Stimulated activated CD4-positive, alpha-beta T cell treated with anti-CD3 and anti-CD28 coated beads, TNF-alpha, amount 100 ng/mL, for 48 hours (primary cell): Measurements from ENCODE around the gene LDLRAP1.
A peak's percentile ranks its signal among the peaks of the same experiment; 100 is the strongest.

Experiments used
- DNase-seq, 3 donors: peaks; one replicate each; pipeline ENCODE4 v3.0.0-alpha.2; 2020; ENCODE audit warnings: low read depth in 3 of 3

The LDLRAP1 gene

GRCh38 chr1:25607123-25607522, 63.7 kb downstream of the LDLRAP1 start:
- no peak for DNase-seq

- peak; percentile 77 to 92 (median 83) for DNase-seq
Measured at GRCh38 chr1:25608488-25609178, 65.2 kb downstream of the LDLRAP1 start.

- no peak for DNase-seq
Measured at GRCh38 chr1:25609921-25610320, 66.5 kb downstream of the LDLRAP1 start.

GRCh38 chr1:25610822-25611630, 67.6 kb downstream of the LDLRAP1 start:
- no peak for DNase-seq

- DNase-seq = no peak
Measured at GRCh38 chr1:25611843-25612242, 68.4 kb downstream of the LDLRAP1 start.

- DNase-seq = no peak
Measured at GRCh38 chr1:25612421-25612820, 69.0 kb downstream of the LDLRAP1 start.

- DNase-seq = no peak
Measured at GRCh38 chr1:25613091-25613490, 69.7 kb downstream of the LDLRAP1 start.

- no peak for DNase-seq
Measured at GRCh38 chr1:25614501-25615171, 71.2 kb downstream of the LDLRAP1 start.

GRCh38 chr1:25615172-25615541, 71.8 kb downstream of the LDLRAP1 start:
- no peak for DNase-seq

- no peak for DNase-seq
Measured at GRCh38 chr1:25615563-25616094, 72.2 kb downstream of the LDLRAP1 start.

GRCh38 chr1:25616095-25616986, 72.9 kb downstream of the LDLRAP1 start, which contains the start of gene MAN1C1:
MAN1C1 (plus strand) TSS chr1:25616791; CDS start chr1:25617798, 1,007 bp downstream.
- DNase-seq = peak; percentile 49 to 73 (median 60)

- DNase-seq = no peak
Measured at GRCh38 chr1:25616987-25617624, 73.7 kb downstream of the LDLRAP1 start.

- DNase-seq = no peak
Measured at GRCh38 chr1:25617625-25618432, 74.4 kb downstream of the LDLRAP1 start.

GRCh38 chr1:25618433-25618808, 75.0 kb downstream of the LDLRAP1 start:
- no peak for DNase-seq
